Fibroblast of pulmonary artery (primary cell): Measurements from ENCODE around the gene LRRC4C.

Experiments
- DNase-seq: peaks from one replicate; pipeline ENCODE4 v3.0.0-alpha.2; 2010; ENCODE audit warnings: low read depth
- H3K4me3 ChIP-seq: replicated peaks from 2 replicates; pipeline ENCODE4 v1.5.1; 2011; ENCODE audit warnings: low read depth, mild to moderate bottlenecking, control low read depth, low read length, moderate library complexity
- TF ChIP-seq, protein P1 (sequence below): IDR thresholded peaks from 2 replicates; pipeline ENCODE4 v1.5.1; 2011; ENCODE audit warnings: mild to moderate bottlenecking, control low read depth, low read length, inconsistent platforms; ENCODE audit errors: missing control alignments

Gene LRRC4C

GRCh38 chr11:40160418-40160817 is 1299.0 kb downstream of the LRRC4C start:
- TF ChIP-seq, protein P1, sequence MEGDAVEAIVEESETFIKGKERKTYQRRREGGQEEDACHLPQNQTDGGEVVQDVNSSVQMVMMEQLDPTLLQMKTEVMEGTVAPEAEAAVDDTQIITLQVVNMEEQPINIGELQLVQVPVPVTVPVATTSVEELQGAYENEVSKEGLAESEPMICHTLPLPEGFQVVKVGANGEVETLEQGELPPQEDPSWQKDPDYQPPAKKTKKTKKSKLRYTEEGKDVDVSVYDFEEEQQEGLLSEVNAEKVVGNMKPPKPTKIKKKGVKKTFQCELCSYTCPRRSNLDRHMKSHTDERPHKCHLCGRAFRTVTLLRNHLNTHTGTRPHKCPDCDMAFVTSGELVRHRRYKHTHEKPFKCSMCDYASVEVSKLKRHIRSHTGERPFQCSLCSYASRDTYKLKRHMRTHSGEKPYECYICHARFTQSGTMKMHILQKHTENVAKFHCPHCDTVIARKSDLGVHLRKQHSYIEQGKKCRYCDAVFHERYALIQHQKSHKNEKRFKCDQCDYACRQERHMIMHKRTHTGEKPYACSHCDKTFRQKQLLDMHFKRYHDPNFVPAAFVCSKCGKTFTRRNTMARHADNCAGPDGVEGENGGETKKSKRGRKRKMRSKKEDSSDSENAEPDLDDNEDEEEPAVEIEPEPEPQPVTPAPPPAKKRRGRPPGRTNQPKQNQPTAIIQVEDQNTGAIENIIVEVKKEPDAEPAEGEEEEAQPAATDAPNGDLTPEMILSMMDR = no peak
- H3K4me3 ChIP-seq = no peak overlapping the region
- no peak for DNase-seq

DNA sequence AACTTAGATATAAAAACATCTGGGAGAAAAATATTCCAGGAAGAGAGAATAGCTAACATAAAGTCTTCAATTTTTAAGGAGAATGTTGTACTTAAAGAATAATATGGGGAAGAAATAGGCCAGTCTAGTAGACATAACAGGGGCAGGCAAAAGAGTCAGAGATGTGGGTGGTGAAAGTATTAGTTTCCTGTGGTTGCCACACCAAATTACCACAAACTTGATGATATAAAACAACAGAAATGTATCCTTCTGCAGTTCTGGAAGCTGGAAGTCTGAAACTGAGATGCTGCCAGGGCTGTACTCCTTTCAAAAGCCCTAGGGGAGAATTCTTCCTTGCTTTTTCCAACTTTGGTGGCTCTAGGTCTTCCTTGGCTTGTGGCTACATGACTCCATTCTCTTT is 1309.7 kb downstream of the LRRC4C start:
- no peak overlapping the region for H3K4me3 ChIP-seq
- no peak for DNase-seq
- TF ChIP-seq, protein P1 = no peak

GRCh38 chr11:40140560-40140959 is 1318.9 kb downstream of the LRRC4C start:
- H3K4me3 ChIP-seq = no peak overlapping the region
- TF ChIP-seq, protein P1 = no peak
- no peak for DNase-seq

DNA sequence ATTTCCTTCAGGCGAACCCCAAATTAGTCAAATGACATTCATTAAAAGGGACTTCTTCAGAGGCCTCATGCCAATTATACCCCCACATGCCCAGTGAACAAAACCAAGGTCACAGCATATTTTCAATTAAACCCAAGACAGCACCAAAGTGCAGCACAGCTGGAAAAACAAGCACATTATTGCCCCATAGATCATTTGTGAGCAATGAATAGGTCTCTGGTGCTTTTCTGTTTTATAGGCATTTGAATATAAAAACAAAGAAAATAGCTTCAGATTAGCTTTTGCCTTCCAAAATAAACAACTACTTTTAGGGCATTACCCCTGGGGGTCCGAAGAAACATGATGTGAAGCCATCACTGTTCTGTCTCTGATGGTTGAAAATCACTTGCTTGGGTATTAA is 1319.9 kb downstream of the LRRC4C start:
- no peak overlapping the region for H3K4me3 ChIP-seq
- no peak for DNase-seq
- TF ChIP-seq, protein P1 = no peak

DNA sequence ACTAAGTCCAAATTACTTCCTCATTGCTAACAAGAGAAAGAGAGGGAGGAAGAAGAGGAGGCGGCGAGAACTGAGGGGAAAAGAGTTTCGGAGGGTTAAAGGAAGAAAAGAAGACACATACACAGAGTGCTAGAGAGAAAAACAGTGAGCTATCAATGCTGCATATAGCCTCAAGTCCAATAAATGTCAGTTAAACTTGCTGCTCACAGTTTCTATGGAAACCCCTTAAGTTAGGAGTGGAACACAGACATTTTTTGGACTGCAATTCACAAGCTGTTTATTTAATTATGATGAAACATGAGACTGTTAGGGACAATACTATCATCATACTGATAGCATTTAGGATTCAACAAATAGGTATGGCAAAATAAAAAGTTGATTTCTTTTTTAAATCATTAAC is 1320.4 kb downstream of the LRRC4C start:
- TF ChIP-seq, protein P1 = no peak
- no peak for DNase-seq

DNA sequence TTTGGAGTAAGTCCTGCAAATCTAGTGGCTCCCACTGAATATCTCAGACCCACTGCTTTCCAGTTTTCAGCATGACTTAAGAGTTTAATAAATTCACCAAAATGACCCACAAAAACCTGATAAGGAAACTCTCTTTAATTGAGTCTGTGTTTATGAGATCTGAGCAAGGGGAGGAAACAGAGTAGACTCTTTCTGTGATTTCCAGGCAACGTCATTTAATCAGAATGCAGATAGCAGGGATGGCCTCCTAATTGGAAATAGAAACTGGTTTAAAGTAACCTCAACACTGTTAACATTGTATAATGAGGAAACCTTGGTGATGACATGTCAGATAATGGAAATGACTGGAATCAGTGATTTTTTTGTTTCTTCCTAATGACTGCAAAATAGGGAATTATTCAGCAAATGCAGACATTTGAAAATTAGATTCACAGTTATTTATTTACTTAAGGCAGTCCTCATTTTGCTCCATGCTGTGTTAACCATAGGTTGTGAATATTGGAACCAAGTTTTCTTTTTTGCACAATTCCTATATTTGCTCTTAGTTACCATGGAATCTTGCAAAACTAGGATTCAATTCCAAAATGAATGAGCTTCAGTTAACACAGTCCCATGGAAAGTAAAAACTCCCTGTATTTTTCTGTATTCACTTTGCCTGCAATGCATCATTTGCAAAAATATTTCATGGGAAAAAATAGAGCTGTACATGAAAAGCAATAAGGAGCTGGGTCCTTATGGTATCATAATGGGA is 1324.5 kb downstream of the LRRC4C start:
- DNase-seq = no peak
- H3K4me3 ChIP-seq = no peak overlapping the region
- TF ChIP-seq, protein P1 = no peak

More for the DNA sequence above, 1320.4 kb downstream of the LRRC4C start:
- H3K4me3 ChIP-seq = no peak overlapping the region

GRCh38 chr11:40133498-40133897 is 1326.0 kb downstream of the LRRC4C start:
- TF ChIP-seq, protein P1 = no peak

More at GRCh38 chr11:40133498-40133897, 1326.0 kb downstream of the LRRC4C start:
- DNase-seq = no peak
- no peak overlapping the region for H3K4me3 ChIP-seq
